ENCODE measurements around the gene ADNP. TPM values are rescaled to one million over a fixed set of nuclear protein-coding genes. Genes with fewer than 3 reads are reported as not detected.
A peak's percentile ranks its signal among the peaks of the same experiment; 100 is the strongest.

Gene ADNP
- total RNA-seq, 1 experiment from 2014 or later = 106 TPM

- Mint-ChIP-seq H3K4me1 (peaks cover 38% of the 10 kb centered on the region), H3K27ac (no peak overlapping the region), H3K27me3 (ENCODE audit: low read depth) (no peaks in the 10 kb centered on the region), H3K36me3 (no peaks in the 10 kb centered on the region), H3K9me3 (no peaks in the 10 kb centered on the region), H3K4me3 (no peak overlapping the region)
- no peak for TF ChIP-seq FOXJ3 (CRISPR knock-in tag; IDR thresholded peaks at IDR 0.05; ENCODE audit: borderline replicate concordance)
- no peak for TF ChIP-seq STAT6 (CRISPR knock-in tag; conservative IDR thresholded peaks at IDR 0.05; ENCODE audit: low read depth)
- TF ChIP-seq ZNF263 (CRISPR knock-in tag; IDR thresholded peaks at IDR 0.05; ENCODE audit: low read depth) = no peak
- no peak for TF ChIP-seq ZSCAN18 (CRISPR knock-in tag; IDR thresholded peaks at IDR 0.05)
- no peak for TF ChIP-seq ELF4 (CRISPR knock-in tag; IDR thresholded peaks at IDR 0.05; ENCODE audit: low read depth)
- no peak for DNase-seq (ENCODE audit: low spot score)
- POLR2A ChIA-PET = no interaction called here
- ATAC-seq = no peak
- CTCF ChIA-PET = interaction anchor here (0.6 to 2.0 kb wide), 6 partner anchors 9 to 71 kb away, joined by 3 to 11 read pairs (median 4); partner anchors contain the start of genes ADNP and BCAS4
These were observed 65.6 kb downstream of the ADNP start for GRCh38 chr20:50865591-50865990.

DNA sequence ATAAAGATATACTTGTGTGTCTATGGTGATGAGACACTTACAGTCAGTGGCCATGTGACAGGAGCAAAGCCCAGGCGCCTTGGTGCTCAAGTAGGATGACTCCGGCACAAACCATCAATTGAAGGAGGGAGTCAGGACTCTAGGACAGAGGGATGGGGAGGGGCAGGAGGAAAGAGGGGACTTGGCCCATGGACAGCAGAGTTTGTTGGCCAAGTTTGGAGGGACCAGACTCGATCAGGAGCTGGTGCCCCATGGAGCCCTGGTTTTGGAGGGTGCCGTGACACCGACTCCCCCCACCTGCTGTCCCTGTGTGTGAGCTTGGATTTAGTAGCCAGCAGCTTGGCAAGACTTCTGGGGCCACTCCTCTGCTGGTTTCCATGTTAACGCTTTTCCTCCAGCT is 66.1 kb downstream of the ADNP start:
- H3K27me3 Mint-ChIP-seq (ENCODE audit: low read depth) = no peaks in the 10 kb centered on the region
- DNase-seq (ENCODE audit: low spot score) (no peak), ATAC-seq (no peak)
- no peaks in the 10 kb centered on the region for H3K36me3 Mint-ChIP-seq
- TF ChIP-seq ZNF671 (CRISPR knock-in tag; IDR thresholded peaks at IDR 0.05) = no peak
- no peak for TF ChIP-seq TCF7 (CRISPR knock-in tag; IDR thresholded peaks at IDR 0.05; ENCODE audit: low read depth)
- no peak for TF ChIP-seq NFE2L1 (CRISPR knock-in tag; IDR thresholded peaks at IDR 0.05)
- no peak for TF ChIP-seq ZSCAN18 (CRISPR knock-in tag; IDR thresholded peaks at IDR 0.05)
- TF ChIP-seq ZNF138 (CRISPR knock-in tag; conservative IDR thresholded peaks at IDR 0.05) = no peak
- no peak for TF ChIP-seq RELA (CRISPR knock-in tag; IDR thresholded peaks at IDR 0.05; ENCODE audit: borderline replicate concordance)
- TF ChIP-seq TEAD1 (CRISPR knock-in tag; IDR thresholded peaks at IDR 0.05) = no peak
- TF ChIP-seq JAZF1 (CRISPR knock-in tag; IDR thresholded peaks at IDR 0.05) = no peak
- no peaks in the 10 kb centered on the region for H3K9me3 Mint-ChIP-seq
- CTCF ChIA-PET = interaction anchor here (0.6 to 2.0 kb wide), 5 partner anchors 9 to 70 kb away, joined by 3 to 11 read pairs (median 4); partner anchors contain the start of genes ADNP and BCAS4
- H3K4me1 Mint-ChIP-seq = peaks cover 33% of the 10 kb centered on the region
- H3K27ac Mint-ChIP-seq = no peak overlapping the region
- POLR2A ChIA-PET = no interaction called here
- H3K4me3 Mint-ChIP-seq = no peak overlapping the region

GRCh38 chr20:50862546-50862945 is 68.7 kb downstream of the ADNP start:
- no peak for TF ChIP-seq OVOL2 (CRISPR knock-in tag; IDR thresholded peaks at IDR 0.05; ENCODE audit: borderline replicate concordance)
- no peak for TF ChIP-seq EMX1 (CRISPR knock-in tag; IDR thresholded peaks at IDR 0.05)
- TF ChIP-seq TP53 (CRISPR knock-in tag; IDR thresholded peaks at IDR 0.05) = no peak
- TF ChIP-seq CREM (CRISPR knock-in tag; IDR thresholded peaks at IDR 0.05) = no peak
- no peak for TF ChIP-seq SMAD4 (CRISPR knock-in tag; IDR thresholded peaks at IDR 0.05)
- TF ChIP-seq NR3C1 (CRISPR knock-in tag; conservative IDR thresholded peaks at IDR 0.05; ENCODE audit: low read depth) = no peak
- no peak for TF ChIP-seq HMGA2 (CRISPR knock-in tag; IDR thresholded peaks at IDR 0.05)
- ChIA-PET CTCF (interaction anchor here (1.0 to 1.4 kb wide), 3 partner anchors 10 to 68 kb away, joined by 4 to 6 read pairs (median 5); partner anchors contain the start of gene BCAS4), POLR2A (interaction anchor here (0.6 to 1.2 kb wide), 2 partner anchors 68 to 69 kb away, joined by 3 to 5 read pairs; partner anchors contain the start of gene BCAS4)
- no peak overlapping the region for H3K4me3 Mint-ChIP-seq
- H3K27me3 Mint-ChIP-seq (ENCODE audit: low read depth) = no peaks in the 10 kb centered on the region
- ATAC-seq (peak; percentile 70), DNase-seq (ENCODE audit: low spot score) (no peak)
- H3K27ac Mint-ChIP-seq = peak overlapping the region; percentile 82
- no peaks in the 10 kb centered on the region for H3K9me3 Mint-ChIP-seq
- peaks cover 27% of the 10 kb centered on the region for H3K4me1 Mint-ChIP-seq
- no peaks in the 10 kb centered on the region for H3K36me3 Mint-ChIP-seq
